ENCODE measurements around the gene RPS6KC1. TPM values are rescaled to one million over a fixed set of nuclear protein-coding genes. Genes with fewer than 3 reads are reported as not detected.
A peak's percentile ranks its signal among the peaks of the same experiment; 100 is the strongest.

Gene RPS6KC1
- total and polyA plus RNA-seq, 2 donors (not counting 1 experiment from before 2014, with no cell fraction given): 2.4 to 19.0 TPM

- DNase-seq (no peak), ATAC-seq (ENCODE audit: low read depth) (no peak)
- H3K4me1 Mint-ChIP-seq: no peaks in the 10 kb centered on the region
- H3K4me3 ChIP-seq (ENCODE audit: control extremely low read depth in 1 of 5, extremely low read depth in 1 of 5, insufficient read depth in 1 of 5, low read depth in 2 of 5, low read length in 4 of 5): no peak overlapping the region
- WGBS (ENCODE audit: insufficient coverage): no CpG with 5 or more reads among the region's 1 CpG
- no peak overlapping the region for H3K9ac ChIP-seq (ENCODE audit: low read length)
- CTCF ChIA-PET: no interaction called here
- H3K4me3 Mint-ChIP-seq: no peak overlapping the region
- H3K9me3 Mint-ChIP-seq (ENCODE audit: insufficient read depth): peaks cover 5% of the 10 kb centered on the region
- H3K4me1 ChIP-seq (ENCODE audit: control insufficient read depth in 2 of 2, insufficient read depth in 2 of 2, low read length in 2 of 2): no peaks in the 10 kb centered on the region
- no peaks in the 10 kb centered on the region for H3K27me3 ChIP-seq (replicated peaks in 1 of 4; ENCODE audit: control extremely low read depth in 1 of 4, control insufficient read depth in 3 of 4, insufficient read depth in 4 of 4, low read length in 3 of 4)
- H3K36me3 ChIP-seq (replicated peaks in 1 of 2; ENCODE audit: control extremely low read depth in 1 of 2, control insufficient read depth in 1 of 2, extremely low read depth in 1 of 2, insufficient read depth in 2 of 2, low read length in 1 of 2): no peaks in the 10 kb centered on the region
- H3K27ac ChIP-seq (ENCODE audit: low read length in 2 of 2): no peak overlapping the region
- H2AFZ ChIP-seq (ENCODE audit: insufficient read depth, low read depth, low read length, poor library complexity, severe bottlenecking): no peak overlapping the region
- POLR2A ChIA-PET: no interaction called here
- H4K20me1 ChIP-seq (ENCODE audit: control insufficient read depth, insufficient read depth, low read length, poor library complexity, severe bottlenecking): no peaks in the 10 kb centered on the region
- H3K79me2 ChIP-seq (ENCODE audit: control insufficient read depth, insufficient read depth, low read length): no peaks in the 10 kb centered on the region
- peaks cover 0 to 3% (median 0%) of the 10 kb centered on the region in 3 donors for H3K9me3 ChIP-seq (ENCODE audit: control extremely low read depth in 1 of 3, control insufficient read depth in 2 of 3, insufficient read depth in 1 of 3, low read length in 2 of 3)
- no peaks in the 10 kb centered on the region for H3K27me3 Mint-ChIP-seq
- intact Hi-C loops (cut with micrococcal nuclease): no loop called here
- no peak overlapping the region for H3K27ac Mint-ChIP-seq
- H3K4me2 ChIP-seq (replicated peaks; ENCODE audit: low read depth, low read length, poor library complexity, severe bottlenecking): no peak overlapping the region
- TF ChIP-seq CTCF (IDR thresholded peaks at IDR 0.05) (peak; percentile 32), EZH2 (IDR thresholded peaks at IDR 0.05; ENCODE audit: borderline replicate concordance, insufficient read depth, low read depth, low read length, poor library complexity, severe bottlenecking) (no peak)
Measured at GRCh38 chr1:213286235-213286634, 235.2 kb downstream of the RPS6KC1 start.

GRCh38 chr1:213287987-213288386 is 236.9 kb downstream of the RPS6KC1 start:
- H3K36me3 ChIP-seq (replicated peaks in 1 of 2; ENCODE audit: control extremely low read depth in 1 of 2, control insufficient read depth in 1 of 2, extremely low read depth in 1 of 2, insufficient read depth in 2 of 2, low read length in 1 of 2): no peaks in the 10 kb centered on the region
- ATAC-seq (ENCODE audit: low read depth): no peak
- Mint-ChIP-seq H3K4me1 (no peaks in the 10 kb centered on the region), H3K9me3 (ENCODE audit: insufficient read depth) (peaks cover 5% of the 10 kb centered on the region), H3K27me3 (no peaks in the 10 kb centered on the region), H3K27ac (no peak overlapping the region), H3K4me3 (no peak overlapping the region)
- no peak overlapping the region for H3K9ac ChIP-seq (ENCODE audit: low read length)
- WGBS (ENCODE audit: insufficient coverage): 100% methylated on average over 1 of the region's 5 CpGs
- no peak for DNase-seq
- H3K27ac ChIP-seq (ENCODE audit: low read length in 2 of 2): no peak overlapping the region
- CTCF ChIA-PET: no interaction called here
- TF ChIP-seq EZH2 (IDR thresholded peaks at IDR 0.05; ENCODE audit: borderline replicate concordance, insufficient read depth, low read depth, low read length, poor library complexity, severe bottlenecking) (no peak), CTCF (IDR thresholded peaks at IDR 0.05) (no peak)
- H3K9me3 ChIP-seq (ENCODE audit: control extremely low read depth in 1 of 3, control insufficient read depth in 2 of 3, insufficient read depth in 1 of 3, low read length in 2 of 3): peaks cover 0 to 3% (median 0%) of the 10 kb centered on the region in 3 donors
- H3K79me2 ChIP-seq (ENCODE audit: control insufficient read depth, insufficient read depth, low read length): no peaks in the 10 kb centered on the region
- intact Hi-C loops (cut with micrococcal nuclease): no loop called here
- H3K27me3 ChIP-seq (replicated peaks in 1 of 4; ENCODE audit: control extremely low read depth in 1 of 4, control insufficient read depth in 3 of 4, insufficient read depth in 4 of 4, low read length in 3 of 4): no peaks in the 10 kb centered on the region
- H2AFZ ChIP-seq (ENCODE audit: insufficient read depth, low read depth, low read length, poor library complexity, severe bottlenecking): no peak overlapping the region
- no peak overlapping the region for H3K4me3 ChIP-seq (ENCODE audit: control extremely low read depth in 1 of 5, extremely low read depth in 1 of 5, insufficient read depth in 1 of 5, low read depth in 2 of 5, low read length in 4 of 5)
- no peak overlapping the region for H3K4me2 ChIP-seq (replicated peaks; ENCODE audit: low read depth, low read length, poor library complexity, severe bottlenecking)
- no peaks in the 10 kb centered on the region for H4K20me1 ChIP-seq (ENCODE audit: control insufficient read depth, insufficient read depth, low read length, poor library complexity, severe bottlenecking)
- POLR2A ChIA-PET: no interaction called here
- H3K4me1 ChIP-seq (ENCODE audit: control insufficient read depth in 2 of 2, insufficient read depth in 2 of 2, low read length in 2 of 2): no peaks in the 10 kb centered on the region
